Measurements from ENCODE around the gene GRK5.

- TF ChIP-seq EZH2 (IDR thresholded peaks at IDR 0.05; ENCODE audit: low read depth) (no peak), CTCF (conservative IDR thresholded peaks at IDR 0.05) (no peak)
Measured at GRCh38 chr10:119349937-119350501, 142.6 kb downstream of the GRK5 start.

All from PC-9 (cell line).